HEK293 (cell line): ENCODE measurements around the gene GAK.

Source experiments
- CTCF ChIA-PET: fragments of 350-600 bp; formaldehyde crosslinking; extraction: SDS; loops from one replicate; lab custom pipeline; 2021; ENCODE audit warnings: antibody characterized with exemption; lab: Yijun Ruan, JAX
- POLR2A ChIA-PET: fragments of 300-600 bp; formaldehyde crosslinking; extraction: SDS; loops from one replicate; lab custom pipeline; 2020; ENCODE audit warnings: antibody characterized with exemption, inconsistent platforms; lab: Yijun Ruan, JAX
- H3K27ac ChIP-seq: fragments of 200-500 bp; sonication (Bioruptor generic); 2 replicates; pipeline ENCODE4 v1.5.1; 2014; ENCODE audit warnings: low read depth, low read length, control low read depth, inconsistent platforms; ENCODE audit errors: extremely low read depth
- H3K36me3 ChIP-seq, 2 experiments: fragments of 200-500 bp in 1 of 2; sonication (Bioruptor generic) in 1 of 2; 1 replicate in 1 of 2; 2 replicates in 1 of 2; pipeline ENCODE4 v1.5.1; 2014 to 2017; ENCODE audit warnings: inconsistent platforms in 2 of 2, low read length in 2 of 2; ENCODE audit not compliant: control insufficient read depth in 2 of 2, insufficient read depth in 1 of 2
- H3K4me1 ChIP-seq: fragments of 200-500 bp; sonication (Bioruptor generic); 2 replicates; pipeline ENCODE4 v1.5.1; 2014; ENCODE audit warnings: mild to moderate bottlenecking, low read length, inconsistent platforms; ENCODE audit not compliant: control insufficient read depth, insufficient read depth
- H3K4me3 ChIP-seq: 2 replicates; pipeline ENCODE4 v1.5.1; 2011; ENCODE audit warnings: low read depth, mild to moderate bottlenecking, control low read depth, low read length, moderate library complexity
- H3K9me3 ChIP-seq: fragments of 200-500 bp; sonication (Bioruptor generic); 2 replicates; pipeline ENCODE4 v1.5.1; 2014; ENCODE audit warnings: low read depth, low read length, inconsistent platforms; ENCODE audit not compliant: control insufficient read depth, insufficient read depth
- ELK4 ChIP-seq: IDR thresholded peaks from 2 replicates; pipeline ENCODE4 v1.6.1; 2011; ENCODE audit warnings: mild to moderate bottlenecking, low read depth, low read length, borderline replicate concordance
- GLI4 ChIP-seq: fragments of 450-650 bp; formaldehyde crosslinking; IDR thresholded peaks from 2 replicates; pipeline ENCODE4 v1.5.1; 2016; ENCODE audit warnings: missing biosample characterization, missing genetic modification characterization
- IKZF3 ChIP-seq: fragments of 450-650 bp; IDR thresholded peaks from 2 replicates; pipeline ENCODE4 v1.5.0; 2018; ENCODE audit warnings: missing biosample characterization, mild to moderate bottlenecking, missing genetic modification characterization, moderate library complexity
- KLF16 ChIP-seq: fragments of 450-650 bp; formaldehyde crosslinking; IDR thresholded peaks from 2 replicates; pipeline ENCODE4 v1.5.1; 2017; ENCODE audit warnings: missing biosample characterization, missing genetic modification characterization
- KLF17 ChIP-seq: fragments of 450-650 bp; formaldehyde crosslinking; IDR thresholded peaks from 2 replicates; pipeline ENCODE4 v1.5.1; 2016; ENCODE audit warnings: missing biosample characterization, missing genetic modification characterization
- MZF1 ChIP-seq: fragments of 450-650 bp; formaldehyde crosslinking; IDR thresholded peaks from 2 replicates; pipeline ENCODE4 v1.5.1; 2017; ENCODE audit warnings: missing biosample characterization, missing genetic modification characterization, borderline replicate concordance
- PATZ1 ChIP-seq: fragments of 450-650 bp; formaldehyde crosslinking; IDR thresholded peaks from 2 replicates; pipeline ENCODE4 v1.5.1; 2016; ENCODE audit warnings: missing biosample characterization, missing genetic modification characterization
- SALL2 ChIP-seq: fragments of 450-650 bp; formaldehyde crosslinking; IDR thresholded peaks from 2 replicates; pipeline ENCODE4 v1.5.0; 2017; ENCODE audit warnings: missing biosample characterization, mild to moderate bottlenecking, missing genetic modification characterization, borderline replicate concordance
- SCRT1 ChIP-seq: fragments of 450-650 bp; formaldehyde crosslinking; IDR thresholded peaks from 2 replicates; pipeline ENCODE4 v1.5.1; 2016; ENCODE audit warnings: missing biosample characterization, missing genetic modification characterization, borderline replicate concordance
- SCRT2 ChIP-seq: fragments of 450-650 bp; formaldehyde crosslinking; IDR thresholded peaks from 2 replicates; pipeline ENCODE4 v1.5.1; 2016; ENCODE audit warnings: missing biosample characterization, missing genetic modification characterization
- YY1 ChIP-seq: fragments of 450-650 bp; formaldehyde crosslinking; IDR thresholded peaks from 2 replicates; pipeline ENCODE4 v1.5.1; 2018; ENCODE audit warnings: missing biosample characterization, missing genetic modification characterization
- ZBTB17 ChIP-seq: fragments of 450-650 bp; formaldehyde crosslinking; IDR thresholded peaks from 2 replicates; pipeline ENCODE4 v1.5.1; 2016; ENCODE audit warnings: missing biosample characterization, missing genetic modification characterization
- ZNF184 ChIP-seq: fragments of 450-650 bp; IDR thresholded peaks from 2 replicates; pipeline ENCODE4 v1.5.1; 2018; ENCODE audit warnings: missing biosample characterization, mild to moderate bottlenecking, missing genetic modification characterization
- ZNF19 ChIP-seq: fragments of 450-650 bp; formaldehyde crosslinking; IDR thresholded peaks from 2 replicates; pipeline ENCODE4; 2016; ENCODE audit warnings: missing biosample characterization, missing genetic modification characterization, low read depth
- ZNF202 ChIP-seq: fragments of 450-650 bp; formaldehyde crosslinking; IDR thresholded peaks from 2 replicates; pipeline ENCODE4 v1.5.1; 2016; ENCODE audit warnings: missing biosample characterization, missing genetic modification characterization, borderline replicate concordance
- ZNF211 ChIP-seq: fragments of 450-650 bp; formaldehyde crosslinking; IDR thresholded peaks from 2 replicates; pipeline ENCODE4 v1.5.1; 2016; ENCODE audit warnings: low read depth, missing biosample characterization, missing genetic modification characterization
- ZNF214 ChIP-seq: fragments of 450-650 bp; formaldehyde crosslinking; IDR thresholded peaks from 2 replicates; pipeline ENCODE4 v1.5.1; 2017; ENCODE audit warnings: missing biosample characterization, mild to moderate bottlenecking, missing genetic modification characterization, borderline replicate concordance
- ZNF324 ChIP-seq: fragments of 450-650 bp; formaldehyde crosslinking; IDR thresholded peaks from 2 replicates; pipeline ENCODE4 v1.5.1; 2016; ENCODE audit warnings: missing biosample characterization, missing genetic modification characterization
- ZNF362 ChIP-seq: fragments of 450-650 bp; formaldehyde crosslinking; IDR thresholded peaks from 2 replicates; pipeline ENCODE4 v1.5.1; 2016; ENCODE audit warnings: missing biosample characterization, missing genetic modification characterization
- ZNF366 ChIP-seq: fragments of 450-650 bp; formaldehyde crosslinking; conservative IDR thresholded peaks from 2 replicates; pipeline ENCODE4 v1.5.1; 2016; ENCODE audit warnings: missing biosample characterization, missing genetic modification characterization
- ZNF391 ChIP-seq: fragments of 450-650 bp; formaldehyde crosslinking; IDR thresholded peaks from 2 replicates; pipeline ENCODE4 v1.5.1; 2016; ENCODE audit warnings: low read depth, missing biosample characterization, missing genetic modification characterization, borderline replicate concordance
- ZNF423 ChIP-seq: fragments of 450-650 bp; formaldehyde crosslinking; IDR thresholded peaks from 2 replicates; pipeline ENCODE4 v1.5.1; 2016; ENCODE audit warnings: missing biosample characterization, missing genetic modification characterization
- ZNF426 ChIP-seq: fragments of 450-650 bp; formaldehyde crosslinking; IDR thresholded peaks from 2 replicates; pipeline ENCODE4 v1.5.1; 2017; ENCODE audit warnings: missing biosample characterization, missing genetic modification characterization, mild to moderate bottlenecking, inconsistent platforms, moderate library complexity
- ZNF571 ChIP-seq: fragments of 450-650 bp; formaldehyde crosslinking; IDR thresholded peaks from 2 replicates; pipeline ENCODE4 v1.5.0; 2017; ENCODE audit warnings: missing biosample characterization, missing genetic modification characterization
- ZNF626 ChIP-seq: fragments of 450-650 bp; sonication (Bioruptor Pico); formaldehyde crosslinking; IDR thresholded peaks from 2 replicates; pipeline ENCODE4 v1.5.1; 2018; ENCODE audit warnings: missing biosample characterization, missing genetic modification characterization, inconsistent platforms
- ZNF629 ChIP-seq: fragments of 450-650 bp; formaldehyde crosslinking; IDR thresholded peaks from 2 replicates; pipeline ENCODE4 v1.5.1; 2017; ENCODE audit warnings: missing biosample characterization, missing genetic modification characterization
- ZNF660 ChIP-seq: fragments of 450-650 bp; IDR thresholded peaks from 2 replicates; pipeline ENCODE4 v1.5.1; 2018; ENCODE audit warnings: missing biosample characterization, mild to moderate bottlenecking, missing genetic modification characterization

GAK gene

GRCh38 chr4:845233-845835 is 86.8 kb downstream of the GAK start (continued):
- no peak for TF ChIP-seq KLF16
- no peak for TF ChIP-seq YY1 (tag by site-specific recombination)
- TF ChIP-seq ZNF366: no peak

- H3K4me3 ChIP-seq: no peak overlapping the region
- H3K4me1 ChIP-seq: no peaks in the 10 kb centered on the region
- H3K9me3 ChIP-seq: no peaks in the 10 kb centered on the region
- ChIA-PET CTCF (no interaction called here), POLR2A (no interaction called here)
- peaks cover 0 to 12% of the 10 kb centered on the region in 2 experiments; a peak in 1 of 3 replicates for H3K36me3 ChIP-seq
- TF ChIP-seq ZNF426 (tag by site-specific recombination) (no peak), ZNF571 (tag by site-specific recombination) (no peak), GLI4 (no peak), ZNF324 (tag by site-specific recombination) (no peak), ZNF423 (no peak), ELK4 (no peak), SALL2 (tag by site-specific recombination) (no peak), SCRT2 (no peak), ZNF362 (tag by site-specific recombination) (no peak), PATZ1 (tag by site-specific recombination) (no peak), ZNF629 (tag by site-specific recombination) (no peak), ZNF211 (tag by site-specific recombination) (no peak), ZNF391 (tag by site-specific recombination) (no peak)
- no peak overlapping the region for H3K27ac ChIP-seq
These were observed 87.3 kb downstream of the GAK start for GRCh38 chr4:844752-845232.

- no peaks in the 10 kb centered on the region for H3K4me1 ChIP-seq
- no peak overlapping the region for H3K4me3 ChIP-seq
- ChIA-PET CTCF (no interaction called here), POLR2A (no interaction called here)
- TF ChIP-seq ZNF626 (tag by site-specific recombination) (no peak), MZF1 (no peak), ZNF214 (tag by site-specific recombination) (no peak), ZNF391 (tag by site-specific recombination) (no peak), ZNF19 (no peak), ZNF184 (tag by site-specific recombination) (no peak), KLF17 (tag by site-specific recombination) (no peak), SCRT1 (tag by site-specific recombination) (no peak), ZBTB17 (tag by site-specific recombination) (no peak), ZNF660 (tag by site-specific recombination) (no peak), IKZF3 (tag by site-specific recombination) (no peak), ZNF202 (tag by site-specific recombination) (no peak)
- H3K36me3 ChIP-seq: no peaks in the 10 kb centered on the region
- no peak overlapping the region for H3K27ac ChIP-seq
- H3K9me3 ChIP-seq: no peaks in the 10 kb centered on the region
These were observed 92.3 kb downstream of the GAK start for GRCh38 chr4:839675-840443.
